ENCODE data around the gene SPDEF.

DNA sequence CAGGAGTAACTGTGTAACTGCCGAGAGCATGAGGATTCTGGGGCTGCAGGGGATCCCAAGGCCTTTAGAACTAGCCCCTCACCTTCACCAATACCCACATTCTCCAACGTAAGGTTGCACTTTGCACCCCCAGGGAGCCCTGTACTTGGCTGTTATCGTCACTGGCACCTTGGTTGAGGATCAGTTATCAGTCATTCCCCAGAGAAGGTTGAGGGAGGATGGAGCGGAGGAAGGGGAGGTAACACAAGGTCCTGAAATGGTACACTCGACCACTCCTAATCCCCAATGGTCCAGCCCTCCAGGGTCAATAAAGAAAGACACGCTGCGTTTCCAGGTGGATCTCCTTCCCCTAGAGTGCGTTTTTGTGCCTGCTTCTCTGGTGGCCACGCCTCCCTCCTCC lies 1.1 kb upstream of the SPDEF start:
- TF ChIP-seq EZH2phosphoT487 (IDR thresholded peaks at IDR 0.05; ENCODE audit: unreplicated experiment) (no peak), EZH2 (IDR thresholded peaks at IDR 0.05; ENCODE audit: low read depth, unreplicated experiment) (no peak), POLR2AphosphoS5 (IDR thresholded peaks at IDR 0.05; ENCODE audit: low read depth) (no peak)
- TF ChIP-seq, protein P1, sequence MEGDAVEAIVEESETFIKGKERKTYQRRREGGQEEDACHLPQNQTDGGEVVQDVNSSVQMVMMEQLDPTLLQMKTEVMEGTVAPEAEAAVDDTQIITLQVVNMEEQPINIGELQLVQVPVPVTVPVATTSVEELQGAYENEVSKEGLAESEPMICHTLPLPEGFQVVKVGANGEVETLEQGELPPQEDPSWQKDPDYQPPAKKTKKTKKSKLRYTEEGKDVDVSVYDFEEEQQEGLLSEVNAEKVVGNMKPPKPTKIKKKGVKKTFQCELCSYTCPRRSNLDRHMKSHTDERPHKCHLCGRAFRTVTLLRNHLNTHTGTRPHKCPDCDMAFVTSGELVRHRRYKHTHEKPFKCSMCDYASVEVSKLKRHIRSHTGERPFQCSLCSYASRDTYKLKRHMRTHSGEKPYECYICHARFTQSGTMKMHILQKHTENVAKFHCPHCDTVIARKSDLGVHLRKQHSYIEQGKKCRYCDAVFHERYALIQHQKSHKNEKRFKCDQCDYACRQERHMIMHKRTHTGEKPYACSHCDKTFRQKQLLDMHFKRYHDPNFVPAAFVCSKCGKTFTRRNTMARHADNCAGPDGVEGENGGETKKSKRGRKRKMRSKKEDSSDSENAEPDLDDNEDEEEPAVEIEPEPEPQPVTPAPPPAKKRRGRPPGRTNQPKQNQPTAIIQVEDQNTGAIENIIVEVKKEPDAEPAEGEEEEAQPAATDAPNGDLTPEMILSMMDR (conservative IDR thresholded peaks at IDR 0.05; ENCODE audit: low read depth in 2 of 2): no peak
